GM23338 (cell line): ENCODE results near the gene TOM1L2. TPM values are rescaled to one million over a fixed set of nuclear protein-coding genes. Genes with fewer than 3 reads are reported as not detected.

ENCODE experiments used
- ATAC-seq: fragments of 200-7000 bp; cut with Tn5 transposase; 3 replicates; pipeline ENCODE4 v1.9.1; 2020
- DNase-seq: peaks from one replicate; pipeline ENCODE4 v3.0.0-alpha.2; 2015; ENCODE audit warnings: low spot score
- H2AFZ ChIP-seq: fragments of 200-600 bp; sonication (generic); 2 replicates; pipeline ENCODE4 v1.8.0; 2016; ENCODE audit warnings: antibody characterized with exemption, mild to moderate bottlenecking, moderate library complexity
- H3F3A ChIP-seq: fragments of 200-600 bp; sonication (generic); replicated peaks from 2 replicates; pipeline ENCODE4 v1.8.0; 2017; ENCODE audit warnings: antibody characterized with exemption, mixed run types, low read depth
- H3K27ac ChIP-seq: fragments of 200-600 bp; sonication (generic); 2 replicates; pipeline ENCODE4 v1.6.1; 2016; ENCODE audit warnings: low read depth
- H3K27me3 ChIP-seq: fragments of 200-600 bp; sonication (generic); 2 replicates; pipeline ENCODE4 v1.8.0; 2016; ENCODE audit warnings: mild to moderate bottlenecking, mixed run types, moderate library complexity; ENCODE audit not compliant: insufficient read depth
- H3K36me3 ChIP-seq: fragments of 200-600 bp; sonication (generic); 2 replicates; pipeline ENCODE4 v1.8.0; 2016; ENCODE audit warnings: mild to moderate bottlenecking; ENCODE audit not compliant: insufficient read depth
- H3K4me1 ChIP-seq: fragments of 200-600 bp; sonication (generic); 2 replicates; pipeline ENCODE4 v1.8.0; 2016; ENCODE audit warnings: mild to moderate bottlenecking, moderate library complexity; ENCODE audit not compliant: insufficient read depth
- H3K4me2 ChIP-seq: fragments of 200-600 bp; sonication (generic); 2 replicates; pipeline ENCODE4 v1.7.1; 2017; ENCODE audit warnings: mixed run types
- H3K4me3 ChIP-seq: fragments of 200-600 bp; sonication (generic); 2 replicates; pipeline ENCODE4 v1.6.1; 2016; ENCODE audit warnings: mixed run types
- H3K79me2 ChIP-seq: fragments of 200-600 bp; sonication (generic); replicated peaks from 2 replicates; pipeline ENCODE4 v1.8.0; 2017; ENCODE audit warnings: mild to moderate bottlenecking; ENCODE audit not compliant: insufficient read depth
- H3K9me2 ChIP-seq: fragments of 200-600 bp; sonication (generic); 2 replicates; pipeline ENCODE4 v1.8.0; 2017; ENCODE audit not compliant: insufficient read depth
- H4K20me1 ChIP-seq: fragments of 200-600 bp; sonication (generic); replicated peaks from 2 replicates; pipeline ENCODE4 v1.8.0; 2017; ENCODE audit warnings: mild to moderate bottlenecking; ENCODE audit not compliant: insufficient read depth
- H3K27ac Mint-ChIP-seq: 2 replicates; pipeline ENCODE4 v1.8.0; 2020; ENCODE audit warnings: inconsistent platforms, mild to moderate bottlenecking, moderate library complexity, mixed read lengths
- H3K27me3 Mint-ChIP-seq: 3 replicates; pipeline ENCODE4 v1.8.0; 2022; ENCODE audit warnings: low read depth, mild to moderate bottlenecking, moderate library complexity, mixed read lengths, inconsistent platforms; ENCODE audit not compliant: insufficient read depth, poor library complexity
- H3K36me3 Mint-ChIP-seq: 3 replicates; pipeline ENCODE4 v1.8.0; 2021; ENCODE audit warnings: low read depth, mild to moderate bottlenecking, inconsistent platforms, moderate library complexity, mixed read lengths
- H3K4me1 Mint-ChIP-seq: 3 replicates; pipeline ENCODE4 v1.8.0; 2020; ENCODE audit warnings: mild to moderate bottlenecking, inconsistent platforms, mixed read lengths
- H3K4me3 Mint-ChIP-seq: 3 replicates; pipeline ENCODE4 v1.8.0; 2021; ENCODE audit warnings: moderate library complexity, mild to moderate bottlenecking, inconsistent platforms, mixed read lengths
- H3K9me3 Mint-ChIP-seq: 3 replicates; pipeline ENCODE4 v1.8.0; 2020; ENCODE audit warnings: moderate library complexity, mild to moderate bottlenecking, inconsistent platforms, mixed read lengths
- CREB1 ChIP-seq: fragments of 250-450 bp; sonication (Bioruptor Pico); IDR thresholded peaks from 2 replicates; pipeline ENCODE4 v1.5.0; 2020; ENCODE audit warnings: low read depth, mild to moderate bottlenecking, moderate library complexity
- CTCF ChIP-seq, 2 experiments: fragments of 200-600 bp in 1 of 2; sonication (generic) in 1 of 2; conservative IDR thresholded peaks; 2 replicates each; pipeline versions ENCODE4 v1.5.1 to v1.6.1; 2016 to 2017; ENCODE audit warnings: antibody characterized with exemption in 2 of 2, low read depth in 2 of 2, mild to moderate bottlenecking in 2 of 2, moderate library complexity in 1 of 2
- EZH2 ChIP-seq: fragments of 200-600 bp; sonication (generic); IDR thresholded peaks from one replicate; pipeline ENCODE4 v1.8.0; 2017; ENCODE audit warnings: antibody characterized with exemption, mild to moderate bottlenecking, low read depth; ENCODE audit not compliant: unreplicated experiment
- EZH2phosphoT487 ChIP-seq: fragments of 200-600 bp; sonication (generic); IDR thresholded peaks from one replicate; pipeline ENCODE4 v1.8.1; 2018; ENCODE audit warnings: antibody characterized with exemption; ENCODE audit not compliant: unreplicated experiment
- JUNB ChIP-seq: IDR thresholded peaks from one replicate; pipeline ENCODE4 v1.6.1; 2016; ENCODE audit warnings: antibody characterized with exemption; ENCODE audit not compliant: unreplicated experiment
- POLR2AphosphoS5 ChIP-seq: IDR thresholded peaks from 2 replicates; pipeline ENCODE4 v1.6.1; 2016; ENCODE audit warnings: antibody characterized with exemption, low read depth
- REST ChIP-seq: IDR thresholded peaks from one replicate; pipeline ENCODE4 v1.6.1; 2018; ENCODE audit warnings: antibody characterized with exemption; ENCODE audit not compliant: unreplicated experiment
- STAT1 ChIP-seq: IDR thresholded peaks from one replicate; pipeline ENCODE4 v1.6.1; 2016; ENCODE audit warnings: antibody characterized with exemption; ENCODE audit not compliant: unreplicated experiment
- ZNF114 ChIP-seq: fragments of 250-450 bp; sonication (Bioruptor Pico); IDR thresholded peaks from 2 replicates; pipeline ENCODE4 v1.5.0; 2020; ENCODE audit warnings: mild to moderate bottlenecking, moderate library complexity
- ZNF331 ChIP-seq: fragments of 250-450 bp; sonication (Bioruptor Pico); IDR thresholded peaks from 2 replicates; pipeline ENCODE4 v1.5.0; 2020; ENCODE audit warnings: low read depth, mild to moderate bottlenecking, moderate library complexity
- polyA plus RNA-seq: library from polyadenylated mRNA; unstranded; fragments of >200 nt; fragmentation: Nextera tagmentation; extraction: Ambion mirVana; gene quantifications from 2 replicates; pipeline ENCODE4 v1.2.1, GENCODE V29; 2016
- total RNA-seq: library from RNA; depleted of rRNA; stranded (reverse); fragments of >200 nt; shearing (Covaris generic); gene quantifications from 2 replicates; pipeline ENCODE4 v1.2.3, GENCODE V29; 2014
- TF ChIP-seq, protein P1 (sequence below): IDR thresholded peaks from 2 replicates; pipeline ENCODE4 v1.6.1; 2016; ENCODE audit warnings: antibody characterized with exemption

The TOM1L2 gene
- total and polyA plus RNA-seq, 2 experiments from 2014 or later = 3.3 TPM

GRCh38 chr17:17857496-17857895, 114.7 kb downstream of the TOM1L2 start:
- Histone ChIP-seq H3K9me2 (no peaks in the 10 kb centered on the region), H3K27ac (no peak overlapping the region)
- no peak overlapping the region for H3K27ac Mint-ChIP-seq

DNA sequence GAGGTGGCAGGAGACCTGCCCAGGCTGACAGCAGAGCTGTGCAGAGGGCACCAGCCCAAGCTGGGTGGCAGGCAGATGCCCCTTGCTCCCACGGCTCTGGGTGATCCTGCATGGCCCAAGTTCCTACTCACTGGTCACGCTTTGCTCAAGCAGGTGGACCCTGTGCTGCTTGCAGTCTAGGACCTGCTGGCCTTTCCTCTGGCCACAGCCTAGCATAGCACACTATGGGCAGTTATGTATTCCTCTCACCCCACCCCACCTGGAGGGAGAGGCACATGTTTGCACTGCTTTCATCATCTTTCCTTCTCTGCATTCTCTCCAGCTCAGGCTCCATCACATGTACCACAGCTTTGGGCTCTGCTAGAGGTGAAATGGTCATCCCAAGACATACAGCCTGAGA, 115.8 kb downstream of the TOM1L2 start:
- H3F3A ChIP-seq = no peaks in the 10 kb centered on the region
- Mint-ChIP-seq H3K27me3 (peaks cover 14% of the 10 kb centered on the region), H3K4me3 (no peak overlapping the region), H3K4me1 (peaks cover 21% of the 10 kb centered on the region), H3K36me3 (no peaks in the 10 kb centered on the region), H3K27ac (no peak overlapping the region), H3K9me3 (no peaks in the 10 kb centered on the region)
- H3K9me2 ChIP-seq = no peaks in the 10 kb centered on the region
- no peaks in the 10 kb centered on the region for H3K79me2 ChIP-seq
- no peaks in the 10 kb centered on the region for H3K27me3 ChIP-seq
- TF ChIP-seq ZNF114 (CRISPR knock-in tag) (no peak), EZH2phosphoT487 (no peak), EZH2 (no peak), JUNB (no peak), CREB1 (CRISPR knock-in tag) (no peak), REST (no peak), ZNF331 (no peak), POLR2AphosphoS5 (no peak)
- TF ChIP-seq, protein P1, sequence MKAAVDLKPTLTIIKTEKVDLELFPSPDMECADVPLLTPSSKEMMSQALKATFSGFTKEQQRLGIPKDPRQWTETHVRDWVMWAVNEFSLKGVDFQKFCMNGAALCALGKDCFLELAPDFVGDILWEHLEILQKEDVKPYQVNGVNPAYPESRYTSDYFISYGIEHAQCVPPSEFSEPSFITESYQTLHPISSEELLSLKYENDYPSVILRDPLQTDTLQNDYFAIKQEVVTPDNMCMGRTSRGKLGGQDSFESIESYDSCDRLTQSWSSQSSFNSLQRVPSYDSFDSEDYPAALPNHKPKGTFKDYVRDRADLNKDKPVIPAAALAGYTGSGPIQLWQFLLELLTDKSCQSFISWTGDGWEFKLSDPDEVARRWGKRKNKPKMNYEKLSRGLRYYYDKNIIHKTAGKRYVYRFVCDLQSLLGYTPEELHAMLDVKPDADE = no peak
- H3K36me3 ChIP-seq = no peaks in the 10 kb centered on the region
- H2AFZ ChIP-seq = no peak overlapping the region
- no peaks in the 10 kb centered on the region for H4K20me1 ChIP-seq
- DNase-seq (no peak), ATAC-seq (no peak)
- no peak overlapping the region for H3K27ac ChIP-seq
- H3K4me2 ChIP-seq = no peak overlapping the region
- peaks cover 4% of the 10 kb centered on the region; the same call in 1 of the 2 replicates for H3K4me1 ChIP-seq
- H3K4me3 ChIP-seq = no peak overlapping the region

More at GRCh38 chr17:17857496-17857895, 114.7 kb downstream of the TOM1L2 start:
- peaks cover 12% of the 10 kb centered on the region for H3K4me1 Mint-ChIP-seq
- no peaks in the 10 kb centered on the region for H3K9me3 Mint-ChIP-seq
- Histone ChIP-seq H3K79me2 (no peaks in the 10 kb centered on the region), H3K4me1 (peaks cover 4% of the 10 kb centered on the region; the same call in 1 of the 2 replicates), H3K36me3 (no peaks in the 10 kb centered on the region), H4K20me1 (no peaks in the 10 kb centered on the region), H3F3A (no peaks in the 10 kb centered on the region), H3K4me2 (no peak overlapping the region), H3K4me3 (no peak overlapping the region), H3K27me3 (no peaks in the 10 kb centered on the region), H2AFZ (no peak overlapping the region)
- TF ChIP-seq JUNB (no peak), STAT1 (no peak), CTCF (conservative IDR thresholded peaks at IDR 0.05; ENCODE audit: low read depth in 2 of 2) (no peak)
- H3K36me3 Mint-ChIP-seq = no peaks in the 10 kb centered on the region
- ATAC-seq (no peak), DNase-seq (no peak)
- H3K27me3 Mint-ChIP-seq = peaks cover 8% of the 10 kb centered on the region
- H3K4me3 Mint-ChIP-seq = no peak overlapping the region
